NCI-H187 (cell line): ENCODE results near the gene LYRM2.
A peak's percentile ranks its signal among the peaks of the same experiment; 100 is the strongest.

Source experiments
- DNase-seq, 2 experiments: peaks; one replicate each; lab custom pipeline; 2025; lab: John Stamatoyannopoulos, UW

LYRM2 gene

DNA sequence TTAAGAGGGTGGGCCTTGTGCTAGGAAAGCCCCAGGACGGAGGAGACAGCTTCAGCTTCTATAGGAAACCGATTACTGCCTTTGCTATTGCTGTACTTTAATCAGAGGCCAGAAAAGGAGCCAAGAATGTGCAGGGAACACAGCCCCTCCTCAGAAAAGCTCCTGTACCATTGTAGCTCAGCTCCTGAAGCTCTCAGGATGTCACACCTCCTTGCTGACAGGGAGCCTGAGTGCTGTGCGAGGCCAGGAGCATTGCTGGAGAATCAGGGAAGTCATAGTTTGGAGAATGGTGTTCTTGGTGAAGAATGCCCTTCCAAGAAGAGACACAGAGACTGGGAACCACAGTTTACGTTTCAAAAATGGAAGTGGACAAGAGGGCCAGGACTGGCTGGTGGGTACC, 46.8 kb downstream of the LYRM2 start:
- DNase-seq = no peak

DNA sequence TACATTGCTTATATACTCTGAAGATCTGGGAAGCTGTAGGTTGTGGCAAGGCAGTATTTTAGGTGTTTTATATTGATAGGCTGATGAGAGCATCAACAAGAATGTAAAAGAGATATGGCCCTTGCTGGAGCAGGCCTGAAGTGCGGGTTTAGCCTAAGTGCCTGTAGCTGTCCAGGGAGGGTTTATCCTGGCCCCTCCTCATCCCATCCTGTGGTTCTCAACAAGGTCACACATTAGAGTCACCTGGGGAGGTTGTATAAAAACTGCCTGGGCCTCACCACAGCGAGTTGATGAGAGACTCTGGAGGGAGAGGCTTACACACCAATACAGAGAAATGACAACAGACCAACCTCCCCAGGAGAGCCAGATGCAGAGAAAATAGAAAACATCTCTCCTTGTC, 48.4 kb downstream of the LYRM2 start:
- DNase-seq = no peak

DNA sequence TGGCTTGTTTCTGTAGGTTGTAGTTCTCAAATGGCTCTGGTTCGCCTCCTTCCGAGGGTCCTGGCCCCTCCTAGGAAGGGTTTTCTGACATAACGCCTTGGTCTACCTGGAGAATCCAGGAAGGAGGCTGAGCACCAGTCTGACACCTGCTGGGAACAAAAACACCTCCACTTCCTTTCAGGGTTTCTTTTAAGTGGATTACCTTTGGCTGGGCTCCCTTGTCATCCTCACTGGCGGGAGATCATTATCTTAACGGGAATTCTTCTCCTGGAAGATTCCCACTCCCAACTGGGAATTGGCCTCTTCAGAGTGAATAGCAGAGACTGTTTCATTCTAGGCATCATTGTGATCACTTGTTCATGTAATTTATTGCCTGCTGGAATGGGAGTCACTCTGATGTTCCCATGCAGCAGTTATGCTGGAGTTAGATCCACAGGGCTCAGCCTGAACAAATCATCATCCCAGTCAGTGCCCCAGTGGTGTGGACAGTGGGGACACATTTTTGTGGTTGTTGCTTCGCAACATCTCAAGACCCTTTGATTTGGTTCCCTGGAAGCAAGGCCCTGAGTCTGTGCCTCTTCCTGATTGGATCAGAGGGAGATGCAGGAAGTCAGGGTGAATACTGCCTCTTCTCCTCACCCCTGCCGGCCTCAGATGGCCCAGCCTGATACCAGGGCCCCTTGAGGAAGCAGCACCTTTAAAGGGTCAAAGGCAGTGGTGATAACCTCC, 49.1 kb downstream of the LYRM2 start:
- no peak for DNase-seq

DNA sequence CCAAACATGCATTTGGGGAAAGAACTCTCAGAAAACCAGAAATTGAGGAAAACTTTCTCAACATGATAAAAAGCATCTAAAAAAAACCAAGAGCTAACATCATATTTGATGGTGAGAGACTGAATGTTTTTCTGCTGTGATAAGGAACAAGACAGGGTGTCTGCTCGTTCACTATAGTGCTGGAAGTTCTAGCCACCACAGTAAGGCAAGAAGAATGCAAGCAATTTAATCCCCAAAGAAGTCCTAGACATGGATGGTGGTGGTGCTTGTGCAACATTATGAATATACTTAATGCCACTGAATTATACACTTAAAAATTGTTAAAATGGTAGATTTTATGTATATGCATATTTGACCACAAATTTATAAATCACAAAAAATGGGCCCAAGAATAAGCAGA, 53.4 kb downstream of the LYRM2 start:
- DNase-seq = no peak

DNA sequence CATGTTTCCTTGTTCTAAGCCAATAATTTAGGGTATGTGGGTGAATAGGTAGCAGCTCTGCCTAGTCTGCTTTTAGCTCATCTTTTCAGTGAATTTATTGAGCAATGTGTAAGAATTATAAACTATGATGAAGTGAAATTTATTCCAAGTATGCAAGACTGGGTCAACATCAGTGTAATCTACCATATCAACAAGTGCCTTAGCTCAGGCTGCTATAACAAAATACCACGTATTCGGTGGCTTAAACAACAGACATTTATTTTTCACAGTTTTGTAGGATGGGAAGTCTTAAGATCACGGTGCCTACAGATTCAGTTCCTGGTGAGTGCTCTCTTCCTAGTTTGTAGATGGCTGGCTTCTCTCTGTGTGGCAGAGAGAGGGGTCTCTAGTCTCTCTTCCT, 54.0 kb downstream of the LYRM2 start:
- no peak for DNase-seq

DNA sequence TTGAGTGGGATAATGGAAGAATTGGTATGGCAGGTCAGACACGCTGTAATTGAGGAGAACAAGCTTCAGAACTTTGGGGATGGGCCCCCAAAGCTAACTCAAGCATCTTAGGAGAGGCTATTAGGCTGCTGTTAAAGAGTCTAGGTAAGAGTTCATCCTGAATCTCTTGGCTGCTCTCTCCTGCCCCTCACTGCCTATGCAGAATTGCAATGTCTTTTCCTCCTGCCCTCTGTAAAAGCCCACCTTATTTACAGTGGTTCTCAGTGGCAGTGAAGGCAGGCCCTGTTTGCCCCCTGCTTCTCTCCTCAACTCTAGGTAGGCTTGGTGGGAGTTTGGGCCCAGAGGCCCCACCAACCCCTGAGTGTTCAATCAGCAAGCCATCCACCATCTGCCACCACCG, 55.0 kb downstream of the LYRM2 start:
- no peak for DNase-seq

DNA sequence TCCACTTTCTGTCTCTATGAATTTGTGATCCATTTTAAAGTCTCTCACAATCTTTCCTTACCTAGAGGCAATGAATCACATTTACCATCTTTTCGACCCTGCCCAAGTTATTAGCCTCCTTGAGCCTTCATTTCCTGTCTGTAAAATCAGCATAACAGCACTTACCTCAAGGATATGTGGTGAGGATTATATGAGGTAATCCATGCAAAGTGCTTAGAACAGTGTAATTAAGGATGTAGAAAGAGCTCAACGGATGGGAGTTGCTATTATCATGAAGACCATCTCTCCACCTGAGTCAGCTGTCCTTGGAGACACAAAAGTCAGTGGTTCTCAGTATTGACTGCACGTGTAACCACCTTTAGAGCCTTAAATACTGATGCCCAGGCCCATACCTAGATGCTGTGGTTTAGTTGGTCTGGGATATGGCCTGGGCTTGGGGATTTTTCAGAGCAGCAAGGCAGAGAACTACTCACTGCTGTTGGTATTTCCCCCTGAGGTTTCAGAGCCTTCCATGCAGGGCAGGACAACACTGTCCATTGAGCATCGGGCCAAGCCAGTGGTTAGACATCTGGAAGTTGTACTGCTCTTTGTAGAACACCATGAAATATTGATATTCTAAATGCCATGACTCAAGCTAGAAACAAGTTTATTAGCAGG, 55.8 kb downstream of the LYRM2 start:
- no peak for DNase-seq

DNA sequence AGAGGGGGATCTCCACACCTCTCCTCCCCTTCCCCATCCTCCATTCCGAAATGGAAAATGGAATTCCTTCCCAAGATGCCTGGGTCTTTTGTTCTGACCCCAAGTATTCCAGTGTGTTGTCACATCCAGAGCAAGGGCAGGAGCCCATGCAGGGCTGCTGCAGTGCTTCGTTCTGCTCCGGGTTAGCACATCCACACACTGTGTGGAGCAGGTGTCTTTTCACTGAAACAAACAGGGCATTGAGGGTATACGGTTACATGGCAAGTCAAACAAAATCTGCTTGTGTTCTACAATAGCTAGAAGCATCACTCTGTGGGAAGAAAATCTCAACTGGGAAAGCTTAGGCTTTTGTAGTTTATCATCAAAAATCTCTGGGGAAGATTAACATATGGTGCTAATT, 56.9 kb downstream of the LYRM2 start:
- peak in 1 of 2 experiments; percentile 43 for DNase-seq

DNA sequence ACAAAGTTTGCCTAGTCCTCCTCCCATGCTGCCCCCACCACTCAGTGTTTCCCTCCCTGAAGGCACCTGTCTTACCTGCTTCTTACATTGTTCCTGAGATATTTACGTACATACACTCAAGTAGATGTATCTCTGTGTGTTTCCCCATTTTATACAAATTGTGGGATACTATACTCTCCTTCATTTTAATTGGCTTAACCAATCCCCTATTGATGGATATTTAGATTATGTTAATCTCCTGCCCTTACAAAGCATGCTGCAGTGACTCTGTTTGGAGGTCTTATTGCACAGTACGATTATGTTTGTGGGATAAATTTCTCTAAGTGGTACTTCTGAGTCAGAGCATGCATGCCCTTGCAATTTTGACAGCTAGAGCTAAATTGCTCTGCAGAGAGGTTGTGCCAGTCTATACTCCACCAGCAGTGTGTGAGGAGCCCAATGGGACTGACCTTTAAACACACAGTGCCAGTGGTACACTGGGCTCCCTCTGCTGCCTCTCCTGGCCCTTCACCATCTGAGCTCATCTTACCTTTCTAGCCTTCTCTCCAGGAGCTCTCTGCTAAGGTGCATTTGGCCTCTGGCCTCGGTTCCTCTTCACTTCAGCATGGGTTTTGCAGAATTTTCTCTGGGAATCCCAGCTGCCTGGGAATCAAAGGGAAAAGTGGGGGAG, 57.4 kb downstream of the LYRM2 start:
- peak; percentile 43 for DNase-seq

DNA sequence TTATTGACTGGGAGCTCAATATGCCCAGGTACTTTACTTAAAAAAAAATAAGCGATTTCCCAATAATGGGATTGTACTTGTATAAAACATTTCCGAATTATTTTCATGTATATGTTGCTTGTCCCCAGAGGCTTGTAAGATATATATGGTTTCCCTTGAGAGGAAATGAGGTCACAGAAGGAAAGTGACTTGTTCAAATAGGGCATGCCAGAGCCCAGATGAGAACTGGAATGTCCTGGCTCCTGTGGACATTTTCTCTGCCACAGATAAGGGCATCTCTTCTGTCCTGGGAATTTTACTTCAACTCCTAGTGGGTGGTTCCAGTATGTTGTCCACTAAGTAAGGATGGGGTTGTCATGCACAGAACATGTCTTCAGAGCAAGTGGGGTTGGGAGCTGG, 63.0 kb downstream of the LYRM2 start:
- no peak for DNase-seq

DNA sequence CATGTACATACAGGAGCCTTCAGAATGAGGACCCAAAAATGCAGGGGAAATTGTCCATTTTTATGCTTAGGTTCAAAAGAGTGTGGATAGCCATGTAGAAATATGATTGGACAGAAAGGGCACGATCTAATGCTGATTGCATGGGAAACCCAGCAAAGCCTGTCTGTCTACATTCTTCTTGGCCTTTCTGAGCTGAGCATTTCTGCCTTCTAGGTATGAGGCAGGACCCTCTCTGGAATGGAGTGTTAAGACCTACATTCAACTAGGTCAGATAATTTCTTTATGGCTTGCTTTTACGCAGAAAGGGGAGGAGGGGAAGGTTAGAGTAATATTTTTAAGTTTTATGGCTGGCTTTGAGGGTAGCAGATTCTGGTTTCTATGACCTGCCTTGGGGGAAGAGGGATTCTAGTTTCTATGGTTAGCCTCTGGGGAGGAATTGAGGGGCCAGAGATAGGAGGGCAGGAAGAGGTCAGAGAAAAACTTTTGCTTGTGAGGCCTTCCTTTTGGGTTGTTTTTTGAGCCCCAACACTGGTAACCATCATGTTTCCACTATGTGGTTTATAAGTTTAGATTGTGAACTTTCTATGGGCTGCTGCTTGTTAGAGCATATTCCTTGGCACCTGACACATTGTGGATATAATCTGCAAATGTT, 63.5 kb downstream of the LYRM2 start:
- DNase-seq = no peak

DNA sequence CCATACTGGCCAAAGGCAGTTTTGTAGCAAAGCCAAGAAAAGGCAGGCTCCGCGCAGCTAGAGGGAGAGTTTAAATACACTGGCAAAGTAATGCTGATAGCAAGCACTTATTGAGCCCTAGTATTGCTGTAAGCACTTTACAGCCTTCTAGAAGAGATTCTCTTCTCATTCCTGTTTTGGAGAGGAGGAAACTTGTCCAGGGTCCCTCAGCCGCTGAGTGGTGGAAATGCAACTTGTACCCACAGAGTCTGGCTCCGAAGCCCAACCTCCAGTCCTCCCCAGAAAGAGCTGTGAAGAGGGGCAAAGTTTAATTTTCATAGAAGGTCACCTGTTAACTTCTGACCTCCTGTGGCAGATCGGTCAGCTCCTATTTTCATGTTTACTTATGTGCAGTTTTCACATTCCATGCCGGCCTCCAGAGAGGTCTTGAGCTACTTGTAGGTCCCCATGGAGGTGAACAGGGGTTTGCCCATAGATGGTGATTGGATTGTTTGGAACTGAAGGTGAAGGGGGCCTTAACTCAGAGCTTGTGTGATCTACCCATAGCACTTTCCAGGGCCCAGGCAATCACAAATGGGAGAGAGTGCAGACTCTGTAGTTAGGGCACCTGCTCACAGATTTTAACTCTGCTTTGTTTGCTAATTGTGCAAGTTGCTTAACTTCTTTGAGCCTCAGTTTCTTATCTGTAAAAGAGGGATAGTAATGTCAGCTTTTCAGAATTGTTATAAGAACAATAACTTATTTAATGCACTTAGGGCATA, 70.7 kb downstream of the LYRM2 start:
- DNase-seq = no peak

DNA sequence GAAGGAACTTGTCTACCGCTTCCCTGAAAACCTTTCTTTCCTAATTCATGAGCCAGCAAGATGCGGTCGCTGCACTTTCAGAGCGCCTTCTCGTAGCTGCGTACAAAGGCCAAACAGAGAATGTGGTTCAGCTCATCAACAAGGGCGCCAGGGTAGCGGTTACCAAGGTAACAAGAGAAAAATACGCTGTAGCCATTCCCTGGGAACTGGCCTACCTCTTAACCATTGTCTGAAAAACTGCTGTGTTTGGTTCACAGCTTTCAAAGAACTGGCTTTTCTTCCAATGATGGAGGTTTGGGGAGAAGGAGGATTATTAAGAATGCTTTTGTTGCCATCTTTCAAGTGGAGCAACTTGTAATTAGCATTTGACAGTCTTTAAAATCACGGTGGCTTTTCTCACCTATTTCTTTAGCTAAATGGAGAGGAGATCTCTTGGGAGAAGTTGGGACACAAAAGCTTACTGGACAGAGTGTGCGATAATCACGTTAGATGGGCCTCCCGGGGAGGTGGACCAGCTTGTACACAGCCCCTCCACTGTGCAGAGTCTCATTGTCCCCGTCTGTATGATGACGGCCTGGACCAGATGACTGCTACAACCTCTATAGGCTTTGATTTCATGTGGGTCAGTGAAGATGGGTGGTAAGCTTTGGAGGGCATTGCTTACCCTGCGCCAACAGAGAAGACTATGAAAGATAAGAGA, 71.5 kb downstream of the LYRM2 start:
- no peak for DNase-seq

DNA sequence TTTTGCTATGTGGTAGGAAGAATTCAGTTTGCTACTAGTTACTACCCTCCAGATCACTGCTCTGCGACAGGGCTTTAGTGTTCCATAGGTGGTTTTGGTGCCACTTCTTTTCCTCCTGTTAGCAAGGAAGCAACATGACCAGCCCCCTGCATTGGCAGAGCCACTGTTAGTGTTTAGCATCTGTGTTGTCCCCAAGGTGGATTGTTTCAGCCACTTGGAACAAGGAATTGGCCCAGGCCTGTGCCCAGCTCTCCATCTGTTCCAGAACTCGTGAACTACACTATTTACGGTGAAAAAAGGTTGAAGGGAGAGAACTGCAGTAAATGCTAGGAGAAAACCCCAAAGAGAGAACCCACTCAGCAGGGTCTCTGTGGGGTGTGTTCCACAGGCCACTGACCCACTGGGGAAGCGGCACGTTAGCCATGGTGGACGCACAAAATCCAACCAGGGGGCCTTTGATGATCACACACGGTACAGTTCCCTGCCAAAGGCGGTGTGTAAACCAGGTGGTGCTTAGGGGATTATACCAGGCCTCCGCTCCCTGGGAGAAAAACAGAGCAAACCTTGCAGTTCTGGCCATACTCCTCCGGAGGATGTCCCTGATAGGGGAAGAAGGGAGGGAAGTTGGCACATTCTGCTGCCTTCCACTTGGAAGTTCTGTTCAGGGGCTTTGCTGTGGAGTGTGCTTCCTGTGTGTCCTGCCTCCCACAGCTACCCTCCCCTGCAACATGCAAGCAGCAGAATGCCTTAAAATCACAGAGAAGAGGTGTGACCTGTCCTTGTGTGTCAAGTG, 72.3 kb downstream of the LYRM2 start:
- DNase-seq = no peak

DNA sequence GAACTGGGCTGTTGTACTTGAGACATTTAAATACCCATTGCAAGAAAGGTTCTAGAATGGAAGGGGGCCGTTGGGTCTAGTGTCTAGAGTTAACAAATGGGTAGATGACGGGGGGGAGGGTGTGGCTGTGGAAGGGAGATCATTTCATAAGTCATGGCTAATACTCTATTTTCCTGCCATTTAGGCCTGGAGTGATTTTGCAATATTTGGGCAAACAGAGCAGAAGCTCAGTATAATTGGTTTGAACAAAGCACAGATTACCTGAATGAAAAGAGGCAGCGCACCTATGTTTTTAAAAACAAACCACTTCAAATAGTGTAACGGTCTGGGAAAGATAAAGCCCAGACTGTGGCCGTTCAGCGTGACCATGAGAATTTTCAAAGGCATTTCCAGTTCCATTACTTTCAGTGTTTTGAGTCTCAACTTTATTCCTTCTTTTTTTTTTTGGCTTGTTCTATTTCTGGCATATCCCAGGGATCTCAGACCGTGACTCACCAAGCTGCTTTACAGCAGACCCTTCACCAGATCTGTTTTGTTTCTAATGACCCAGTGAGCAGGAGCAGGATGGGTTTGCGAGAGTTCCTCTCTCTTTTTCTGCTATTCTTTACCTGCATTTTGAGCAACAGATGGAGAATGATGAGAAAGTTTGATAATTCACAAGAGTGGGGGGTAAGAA, 73.7 kb downstream of the LYRM2 start:
- DNase-seq = no peak

DNA sequence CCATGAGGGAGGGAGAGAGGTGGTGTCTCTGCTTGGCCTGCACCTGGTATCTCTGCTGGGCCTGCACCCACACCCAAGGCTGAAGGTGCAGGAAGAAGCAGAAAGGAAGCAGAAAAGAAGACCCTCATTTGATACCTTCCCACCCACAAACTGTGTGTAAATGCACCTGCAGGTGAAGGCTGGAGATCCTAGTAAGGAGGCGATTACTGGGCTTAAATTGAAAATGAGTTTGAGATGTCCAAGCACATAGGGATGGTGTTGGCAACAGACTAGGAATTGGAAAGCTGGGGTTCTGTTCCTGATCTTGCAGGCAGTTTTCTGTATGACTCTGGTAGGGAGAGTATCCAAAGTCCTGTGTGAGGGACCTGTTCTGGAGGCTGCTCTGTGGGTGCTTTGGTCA, 74.7 kb downstream of the LYRM2 start:
- no peak for DNase-seq

DNA sequence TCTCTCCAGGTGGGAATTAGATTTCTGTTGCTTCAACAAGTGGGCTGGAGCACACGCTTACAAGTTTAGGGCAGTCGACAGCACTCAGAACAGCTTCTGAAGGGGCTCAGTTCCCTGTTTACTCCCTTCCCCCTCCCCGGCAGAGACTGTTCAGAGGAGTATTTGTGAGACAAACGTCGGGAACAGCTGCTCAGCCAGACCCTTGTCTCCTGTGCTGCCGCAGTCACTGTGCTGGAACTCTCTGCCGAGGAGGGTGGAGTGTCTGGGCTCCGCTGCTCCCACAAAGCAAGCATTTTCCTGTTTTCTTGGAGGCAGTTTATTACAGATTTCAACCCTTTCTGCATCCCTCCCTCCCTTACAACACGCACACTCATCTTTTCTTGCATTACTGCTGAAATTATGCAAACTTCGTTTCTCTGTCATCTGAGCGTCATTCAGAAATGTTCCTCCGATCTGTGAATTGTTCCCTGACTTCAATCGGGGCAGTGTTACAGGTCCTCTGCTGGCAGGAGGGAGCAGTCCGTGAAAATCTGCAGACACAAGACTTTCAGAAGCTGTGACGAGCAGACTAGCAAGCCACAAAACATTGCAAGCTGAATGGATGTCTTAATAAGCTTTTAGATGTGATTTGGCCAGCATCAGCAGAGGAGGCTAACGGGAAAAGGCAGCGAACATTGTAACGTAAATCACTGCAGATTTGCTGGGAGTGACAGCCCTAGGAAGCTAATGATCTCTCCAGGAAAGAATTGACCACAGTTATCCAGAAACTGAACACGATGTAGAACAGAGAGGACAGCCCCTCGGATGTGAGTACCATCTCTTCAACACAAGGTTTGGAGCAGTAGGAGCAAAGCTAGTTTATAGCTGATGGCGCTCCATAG, 76.2 kb downstream of the LYRM2 start:
- DNase-seq = peak; percentile 23 to 36

DNA sequence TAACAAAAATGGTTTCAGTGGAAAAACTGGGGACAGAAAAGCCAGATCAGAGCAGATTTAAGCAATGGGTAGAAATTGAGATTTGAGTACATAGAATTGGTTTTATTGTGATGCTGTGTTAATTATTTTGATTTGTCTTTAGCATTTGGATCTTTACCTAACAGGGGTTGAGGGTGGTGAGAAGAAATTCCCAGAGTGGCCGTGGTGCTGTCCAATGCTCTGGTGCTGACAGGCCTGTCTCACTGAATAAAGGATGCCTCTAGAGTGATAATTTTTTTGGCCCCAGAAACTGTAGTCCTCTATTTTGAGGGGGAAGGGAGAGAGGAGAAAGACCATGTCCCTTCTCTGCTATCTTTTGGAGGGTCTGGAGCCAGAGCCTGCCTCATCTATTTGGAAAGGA, 79.1 kb downstream of the LYRM2 start:
- DNase-seq = no peak

DNA sequence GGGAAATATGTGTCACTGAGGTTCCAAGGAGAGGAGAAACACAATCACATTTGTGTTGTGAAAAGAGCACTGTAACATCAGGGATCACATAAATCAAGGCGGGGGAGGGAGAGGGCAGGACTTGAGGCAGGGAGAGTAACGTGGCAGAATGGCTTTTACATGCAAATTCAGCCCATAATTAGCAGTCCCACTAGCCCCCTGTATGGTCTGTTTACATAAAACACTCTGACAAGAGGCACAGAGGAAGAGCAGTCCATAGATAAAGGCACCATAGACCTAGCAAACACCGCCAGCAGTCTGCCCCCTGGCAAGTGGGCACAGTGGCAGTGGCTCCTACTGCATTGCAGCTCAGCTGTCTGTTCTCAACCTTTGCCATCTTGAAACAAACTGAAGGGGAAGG, 82.7 kb downstream of the LYRM2 start:
- no peak for DNase-seq
